Stimulated activated CD8-positive, alpha-beta memory T cell treated with anti-CD3 and anti-CD28 coated beads, Interleukin-4, amount 100 ng/mL, for 4 hours (primary cell): ENCODE data around the gene NEURL1.
"Not testable (repeated sequence)": the region's sequence is repeated elsewhere in the genome, so short reads cannot be mapped to it uniquely, and the experiment has no call there.

Experiments
- DNase-seq, 2 donors: peaks; one replicate each; pipeline ENCODE4 v3.0.0-alpha.2; 2020; ENCODE audit warnings: low read depth in 2 of 2, low spot score in 1 of 2

The NEURL1 gene

DNA sequence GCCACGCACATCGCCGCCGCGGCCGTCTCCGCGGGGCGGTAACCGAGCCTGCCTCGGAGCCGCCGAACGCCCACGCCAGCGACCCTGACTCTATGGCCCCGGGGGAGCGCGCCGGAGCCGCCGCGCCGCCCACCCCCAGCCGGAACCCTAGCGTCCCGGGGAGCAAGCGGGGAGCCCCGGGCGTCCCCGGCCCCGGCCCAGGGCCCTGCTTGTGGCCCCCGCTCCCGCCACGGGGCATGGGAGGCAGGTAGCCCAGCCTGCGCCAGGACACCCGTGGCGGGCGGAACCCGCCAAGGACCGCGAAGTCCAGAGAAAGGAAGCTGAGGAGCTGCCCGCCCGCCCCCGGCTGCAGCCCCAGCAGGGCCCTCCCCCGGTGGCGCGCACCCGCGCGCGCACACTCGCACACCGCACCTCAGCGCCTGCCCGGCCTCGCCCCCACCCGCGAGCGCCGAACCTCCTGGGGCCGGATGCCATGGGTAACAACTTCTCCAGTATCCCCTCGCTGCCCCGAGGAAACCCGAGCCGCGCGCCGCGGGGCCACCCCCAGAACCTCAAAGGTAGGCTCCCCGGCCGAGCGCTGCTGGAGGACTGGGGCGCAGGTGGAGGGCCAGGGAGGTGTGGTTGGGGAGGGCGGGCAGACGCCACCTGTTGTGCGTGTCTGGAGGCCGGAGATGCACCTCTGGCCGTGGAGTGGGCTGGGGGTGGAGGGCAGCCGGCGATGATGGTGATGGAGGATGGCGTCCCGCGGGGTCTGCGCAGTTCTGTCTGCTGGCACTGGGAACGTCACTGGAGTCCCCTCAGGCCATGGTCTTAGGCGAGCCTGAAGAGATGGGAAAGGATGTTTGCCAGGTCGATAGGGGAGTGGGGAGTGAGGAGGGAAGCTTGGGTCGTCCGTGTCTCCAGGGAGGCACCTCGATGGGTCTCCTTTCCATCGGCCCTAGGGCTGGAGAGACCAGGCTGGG, 692 bp downstream of the NEURL1 start:
- no peak for DNase-seq

DNA sequence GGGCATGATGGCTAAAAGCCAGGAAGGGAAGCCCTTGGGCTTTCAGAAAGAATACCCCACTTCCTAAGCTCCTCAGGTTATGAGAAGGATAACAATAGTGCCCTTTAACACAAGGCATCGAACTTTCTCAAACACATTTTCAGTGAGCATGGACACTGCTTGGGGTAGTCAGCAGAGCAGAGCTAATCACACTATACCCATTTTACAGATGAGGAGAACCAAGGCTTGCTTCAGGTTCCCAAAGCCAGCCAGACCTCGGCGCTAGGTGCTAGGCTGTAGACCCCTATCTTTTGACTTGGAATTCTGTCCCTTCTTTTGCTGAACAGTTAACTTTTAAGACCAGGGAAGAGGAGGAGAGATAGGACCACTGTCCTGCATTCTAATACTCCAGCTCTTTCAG, 1.8 kb downstream of the NEURL1 start:
- DNase-seq: no peak

DNA sequence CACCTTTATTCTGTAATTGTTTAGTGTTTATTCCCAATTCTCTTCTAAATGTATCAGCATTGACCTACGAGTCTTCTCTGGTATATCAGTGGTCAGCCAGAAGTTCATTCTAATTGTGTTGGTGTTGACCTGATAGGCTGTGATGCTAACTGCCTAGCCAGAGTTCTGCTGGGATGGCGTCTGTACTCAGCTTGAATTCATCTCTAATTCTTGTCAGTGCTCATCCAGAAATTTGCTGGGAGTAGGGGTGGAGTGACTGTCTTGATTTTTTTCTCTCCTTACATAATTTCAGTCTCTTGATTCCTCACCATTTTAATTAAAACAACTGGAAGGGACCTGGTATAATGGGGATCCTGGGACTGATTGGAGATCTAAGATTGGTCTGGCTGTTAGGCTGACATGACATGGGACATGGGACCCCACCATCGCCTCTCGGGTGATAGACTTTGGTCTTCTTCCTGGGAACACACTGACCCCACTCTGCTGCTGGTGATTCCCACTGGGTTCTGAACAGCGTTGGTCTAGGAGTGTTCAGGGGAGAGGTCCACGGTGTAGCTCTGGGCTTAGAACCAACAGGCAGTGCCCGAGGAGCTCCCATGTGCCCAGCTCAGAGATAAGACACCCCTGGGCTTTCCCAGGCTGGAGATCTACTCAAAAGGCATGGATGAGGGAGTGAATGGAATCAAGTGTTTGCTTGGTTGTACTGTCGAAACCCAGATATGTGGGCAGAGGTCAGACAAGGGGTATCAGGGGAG, 3.8 kb downstream of the NEURL1 start:
- no peak for DNase-seq

DNA sequence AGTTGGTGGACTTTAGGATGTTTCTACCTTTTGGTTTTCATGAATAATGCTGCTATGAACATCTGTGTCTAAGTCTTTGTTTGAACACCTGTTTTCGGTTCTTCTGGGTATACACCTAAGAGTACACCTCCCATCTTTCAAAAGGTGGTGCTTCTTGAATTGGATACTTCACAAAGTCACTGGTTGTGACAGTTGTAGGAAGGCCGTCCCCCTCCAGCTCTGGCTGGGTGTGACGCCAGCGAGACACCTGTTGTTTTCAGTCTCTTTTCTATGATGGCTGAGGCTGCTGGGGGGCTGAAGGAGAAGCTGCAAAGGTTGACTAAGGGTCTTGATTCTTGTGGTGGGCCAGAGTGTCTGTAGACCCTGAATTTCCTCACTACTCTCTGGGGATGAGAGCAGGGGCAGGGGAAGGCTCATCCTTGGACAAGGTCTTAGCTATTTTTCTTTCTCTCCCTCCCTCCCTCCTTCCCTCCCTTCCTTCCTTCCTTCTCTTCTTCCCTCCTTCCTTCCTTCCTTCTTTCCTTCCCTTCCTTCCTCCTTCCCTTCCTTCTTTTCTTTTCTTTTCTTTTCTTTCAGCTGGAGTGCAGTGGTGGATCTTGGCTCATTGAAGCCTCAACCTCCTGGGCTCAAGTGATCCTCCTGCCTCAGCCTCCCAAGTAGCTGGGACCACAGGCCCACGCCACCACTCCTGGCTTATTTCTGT, 5.6 kb downstream of the NEURL1 start:
- DNase-seq: no peak

DNA sequence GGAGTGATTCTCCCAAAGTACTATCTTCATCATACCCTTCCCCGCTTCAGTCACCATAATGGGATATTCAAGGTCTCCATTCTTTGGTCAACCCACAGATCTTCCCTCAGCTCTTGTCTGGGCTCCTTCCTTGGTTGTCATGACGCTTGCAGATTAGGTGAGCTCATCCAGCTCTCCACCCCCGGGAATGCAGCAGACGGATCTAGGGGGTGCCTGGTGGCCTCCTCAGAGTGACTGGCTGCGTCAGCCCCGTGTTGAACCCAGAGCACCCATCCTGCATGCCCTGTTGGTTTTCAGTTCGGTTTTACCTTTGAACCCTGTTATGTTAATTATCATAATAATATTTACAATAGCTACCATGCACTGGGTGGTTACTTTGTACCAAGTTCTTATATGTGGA, 6.4 kb downstream of the NEURL1 start:
- DNase-seq: no peak

DNA sequence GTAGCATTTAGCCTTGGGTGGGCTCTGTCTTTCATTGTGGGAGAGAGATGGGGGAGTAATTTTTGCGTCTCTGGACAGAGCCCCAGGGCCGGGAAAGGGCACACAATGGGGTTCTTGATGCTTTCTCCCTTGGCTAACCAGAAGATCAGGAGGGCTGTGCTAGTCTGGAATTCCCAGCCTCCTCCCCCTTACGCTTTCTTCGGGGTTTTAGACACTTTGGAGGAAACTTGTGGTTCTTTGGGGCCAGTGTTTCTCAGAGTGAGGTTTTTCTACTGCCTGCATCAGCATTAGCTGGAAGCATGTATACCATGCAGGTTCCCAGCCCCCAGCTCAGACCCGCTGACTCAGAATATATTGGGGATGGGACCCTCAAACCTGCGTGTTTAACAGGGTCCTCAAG, 7.0 kb downstream of the NEURL1 start:
- DNase-seq: no peak

DNA sequence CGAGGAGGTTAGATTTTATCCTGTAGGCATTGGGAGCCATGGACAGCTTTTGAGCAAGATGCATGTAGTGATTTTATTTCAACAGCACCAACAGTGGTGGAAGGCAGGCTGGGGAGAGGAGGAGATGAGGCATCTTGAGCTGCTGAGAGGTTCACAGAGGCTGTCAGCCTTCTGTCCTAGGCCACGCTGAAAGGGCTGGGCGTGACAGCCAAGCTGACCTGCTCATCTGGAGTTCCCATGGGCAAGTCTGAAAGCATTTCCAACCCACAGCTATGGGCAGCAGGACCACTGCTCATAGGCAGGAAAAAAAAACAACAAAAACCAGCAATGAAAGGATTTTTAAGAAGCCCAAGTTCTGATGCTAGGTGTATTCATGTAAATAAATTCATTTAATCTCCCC, 7.7 kb downstream of the NEURL1 start:
- DNase-seq: no peak

DNA sequence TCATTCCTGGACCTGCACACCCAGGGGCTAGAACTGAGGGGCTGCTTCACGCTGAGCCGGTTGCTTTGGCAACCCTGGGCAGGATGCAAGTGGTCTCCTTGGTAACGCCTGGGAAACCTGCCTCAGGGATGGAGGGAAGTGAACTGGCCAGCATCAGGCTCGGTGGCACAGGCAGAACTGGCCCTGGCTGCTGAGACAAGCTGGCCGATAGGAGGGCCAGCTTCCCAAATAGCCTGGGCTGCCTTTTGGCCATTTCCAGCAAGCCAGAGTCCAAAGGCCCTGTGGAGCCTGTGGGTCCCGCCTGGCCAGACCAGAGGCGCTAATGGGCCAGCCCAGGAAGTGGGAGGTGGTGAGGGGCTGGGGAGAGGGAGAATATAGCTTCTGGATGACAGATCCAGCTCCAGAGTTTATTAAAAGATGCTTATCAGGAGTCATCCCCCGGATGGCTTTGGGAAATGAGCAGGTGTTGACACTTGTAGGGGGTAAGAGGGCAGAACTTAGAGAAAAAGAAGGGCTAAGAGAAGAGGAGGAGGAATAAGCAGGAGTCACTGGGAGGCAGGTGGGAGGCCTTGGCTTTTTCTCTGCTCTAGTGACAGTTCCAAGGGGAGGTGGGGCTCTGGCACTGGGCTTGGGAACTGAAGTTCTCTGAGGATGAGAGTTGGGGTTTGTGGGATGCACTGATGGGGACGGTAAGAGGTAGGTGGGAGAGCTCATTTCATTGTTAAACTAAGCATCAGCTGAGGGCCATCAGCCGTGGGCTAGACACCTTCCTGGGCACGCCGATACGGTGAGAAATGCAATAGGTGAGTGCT, 9.6 kb downstream of the NEURL1 start:
- DNase-seq: no peak

DNA sequence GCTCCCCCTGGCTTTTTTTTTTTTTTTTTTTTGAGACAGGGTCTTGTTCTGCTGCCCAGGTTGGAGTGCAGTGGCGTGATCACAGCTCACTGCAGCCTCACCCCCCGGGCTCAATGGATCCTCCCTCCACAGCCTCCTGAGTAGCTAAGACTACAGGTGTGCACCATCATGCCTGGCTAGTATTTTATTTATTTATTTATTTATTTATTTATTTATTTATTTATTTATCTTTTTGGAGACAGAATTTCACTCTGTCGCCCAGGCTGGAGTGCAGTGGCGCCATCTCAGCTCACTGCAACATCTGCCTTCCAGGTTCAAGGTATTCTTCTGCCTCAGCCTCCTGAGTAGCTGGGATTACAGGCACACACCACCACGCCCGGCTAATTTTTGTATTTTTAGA, 10.3 kb downstream of the NEURL1 start:
- DNase-seq: not testable (repeated sequence)

DNA sequence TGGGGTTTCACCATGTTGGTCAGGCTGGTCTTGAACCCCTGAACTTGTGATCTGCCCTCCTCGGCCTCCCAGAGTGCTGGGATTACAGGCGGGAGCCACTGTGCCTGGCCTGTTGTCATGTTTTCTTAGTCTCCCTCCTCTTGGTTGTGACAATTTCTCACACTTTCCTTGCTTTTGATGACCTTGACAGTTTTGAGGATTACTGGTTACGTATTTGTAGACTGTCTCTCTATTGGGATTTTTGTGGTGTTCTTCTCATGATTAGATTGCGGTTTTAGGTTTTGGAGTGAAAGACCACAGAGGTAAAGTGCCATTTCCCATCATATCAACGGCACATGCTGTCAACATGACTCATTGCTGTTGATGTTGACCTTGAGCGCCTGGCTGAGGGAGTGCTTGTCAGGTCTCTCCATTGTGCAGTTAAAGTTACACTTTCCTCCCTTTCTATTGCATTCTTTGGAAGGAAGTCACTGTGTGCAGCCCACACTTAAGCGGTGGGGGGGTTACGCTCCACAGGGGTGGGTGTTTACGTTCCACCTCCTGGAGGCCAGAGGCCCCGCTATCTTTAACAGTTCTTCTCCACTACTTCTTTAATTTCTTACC, 10.8 kb downstream of the NEURL1 start:
- peak in 1 of 2 donors; percentile 17 for DNase-seq

DNA sequence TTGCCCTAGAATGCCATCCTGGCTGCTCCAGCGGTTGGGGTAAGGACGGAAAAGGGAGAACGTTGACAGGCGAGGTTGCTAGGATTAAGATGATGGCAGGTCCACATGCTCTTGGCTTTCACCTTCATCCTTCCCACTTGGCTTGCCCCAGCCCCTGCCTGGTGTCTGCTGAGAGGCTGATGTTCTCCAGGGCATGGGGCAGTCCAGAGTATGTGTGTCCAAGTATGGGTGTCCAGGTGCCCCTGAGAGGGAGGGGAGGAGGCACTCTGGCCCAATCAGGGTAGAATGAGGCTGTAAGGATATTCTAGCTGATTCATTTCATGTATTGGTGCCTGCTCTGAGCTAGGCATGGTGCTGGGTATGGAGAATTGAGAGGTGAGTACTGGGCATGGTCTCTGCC, 12.6 kb downstream of the NEURL1 start:
- DNase-seq: no peak

DNA sequence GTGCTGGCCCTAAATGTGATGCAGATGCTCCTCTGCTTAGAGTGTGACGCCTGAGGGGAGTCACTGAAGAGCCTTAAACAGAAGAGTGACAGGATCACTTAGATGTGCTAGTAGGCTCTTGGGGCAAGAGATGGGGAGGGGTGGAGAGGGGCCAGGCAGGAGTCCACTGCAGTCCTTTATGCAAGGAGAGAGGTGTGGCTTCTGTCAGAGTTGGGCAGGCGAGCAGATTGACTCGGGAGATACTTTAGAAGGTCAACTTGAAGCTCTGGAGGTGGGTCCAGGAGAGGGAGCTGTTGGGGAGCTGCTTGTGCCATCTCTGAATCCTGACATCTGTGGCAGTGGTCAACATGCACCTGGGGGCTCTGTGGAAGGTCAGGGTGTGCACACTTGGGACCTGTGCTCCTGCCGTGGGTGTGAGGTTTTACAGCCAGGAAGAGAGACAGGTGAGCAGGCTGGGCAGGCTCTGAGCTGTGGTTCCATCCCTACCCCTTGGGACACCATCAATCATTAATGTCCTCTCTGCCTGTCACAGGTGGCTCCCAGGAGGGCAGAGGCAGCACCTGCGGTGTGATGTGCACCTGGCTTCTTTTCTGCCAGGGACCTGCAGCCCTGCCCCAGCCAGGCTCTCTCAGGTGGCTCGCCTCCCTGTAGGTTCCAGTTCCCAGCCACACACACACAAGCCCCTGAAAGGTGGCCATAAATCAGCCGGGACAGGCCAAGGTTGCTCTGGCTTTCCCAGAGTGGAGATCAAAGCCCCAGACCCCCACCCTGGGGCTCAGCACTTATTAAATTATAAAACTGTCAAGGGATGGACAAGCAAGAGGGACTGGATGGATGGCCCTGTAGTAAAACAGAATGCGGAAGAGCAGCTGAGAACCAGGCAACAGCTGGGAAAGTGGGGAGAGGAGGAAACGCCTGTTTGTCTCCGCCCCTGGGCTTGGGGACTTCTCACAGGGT, 14.0 kb downstream of the NEURL1 start:
- no peak for DNase-seq

DNA sequence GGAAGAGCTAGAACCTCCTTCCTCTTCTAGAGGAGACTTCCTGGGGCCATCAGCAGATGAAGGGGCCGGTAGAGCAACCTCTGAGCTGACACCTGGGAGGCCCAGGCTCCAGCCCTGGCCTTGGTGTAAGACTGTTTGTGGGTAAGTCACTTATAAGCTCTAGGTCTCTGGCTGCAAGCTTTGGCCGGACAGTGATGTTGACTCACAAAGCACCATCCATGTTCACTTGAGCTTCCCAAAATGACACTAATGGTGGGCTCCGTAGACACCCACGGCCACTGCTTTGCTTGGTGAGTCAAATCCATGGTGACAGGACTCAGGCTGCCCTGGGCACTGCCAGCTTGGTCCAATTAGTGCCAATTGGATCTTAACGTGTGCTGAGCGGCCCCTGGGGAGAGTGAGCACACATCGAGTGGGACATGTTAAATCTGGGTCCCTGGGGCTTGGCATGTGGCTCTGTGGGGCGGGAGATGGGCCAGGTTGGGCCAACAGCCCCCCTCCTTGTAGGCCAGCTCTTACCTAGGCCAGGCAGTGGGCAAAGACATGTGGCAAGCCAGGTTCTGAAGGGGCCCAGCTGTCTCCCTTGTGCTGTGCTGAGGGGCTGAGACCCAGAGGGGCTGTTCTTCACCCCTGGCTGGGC, 16.7 kb downstream of the NEURL1 start:
- no peak for DNase-seq

DNA sequence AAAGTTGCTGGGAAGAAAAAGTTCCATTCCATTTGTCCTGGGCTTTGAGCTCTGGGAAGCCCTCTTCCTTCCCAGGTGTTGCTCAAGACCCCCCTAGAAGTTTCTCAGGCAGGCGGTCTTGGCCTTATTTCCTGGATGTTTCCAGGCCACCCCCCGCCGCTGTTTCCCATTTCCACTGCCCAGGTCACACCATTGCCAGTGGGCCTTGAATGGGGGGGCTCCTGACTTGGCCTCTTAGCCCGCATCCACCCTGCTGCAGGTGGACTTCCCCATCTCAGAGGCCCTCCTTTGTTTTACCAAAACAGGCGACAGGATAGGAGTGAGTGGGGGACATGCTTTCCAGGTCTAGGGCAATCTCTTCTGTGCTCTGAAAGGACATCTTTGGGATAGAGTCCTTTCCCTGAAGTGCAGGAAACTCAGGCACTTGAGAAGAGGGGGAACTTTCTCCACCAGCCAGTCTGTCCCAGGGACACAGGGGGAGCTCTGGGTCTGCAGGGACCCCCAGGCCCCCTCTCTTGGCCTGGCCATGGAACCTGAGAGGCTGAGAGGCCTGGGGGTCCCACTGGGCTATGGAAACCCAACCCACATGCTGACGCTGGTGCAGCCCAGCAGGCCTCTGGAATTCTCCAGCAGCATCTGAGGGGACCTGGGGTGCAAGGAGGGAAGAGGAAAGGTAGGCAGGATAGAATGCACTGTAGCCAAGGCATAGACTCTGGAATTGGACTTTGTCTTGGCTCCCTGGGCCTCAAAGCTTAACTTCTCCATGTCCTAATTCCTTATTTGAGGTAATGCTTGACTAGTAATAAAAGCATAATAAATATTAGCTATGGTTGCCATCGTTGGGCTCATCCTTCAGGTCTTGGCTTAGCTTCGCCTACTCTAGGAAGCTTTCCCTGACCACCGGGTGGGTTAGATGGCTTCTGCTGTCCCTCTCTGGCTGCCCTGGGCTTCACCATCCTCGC, 17.6 kb downstream of the NEURL1 start:
- DNase-seq: no peak

DNA sequence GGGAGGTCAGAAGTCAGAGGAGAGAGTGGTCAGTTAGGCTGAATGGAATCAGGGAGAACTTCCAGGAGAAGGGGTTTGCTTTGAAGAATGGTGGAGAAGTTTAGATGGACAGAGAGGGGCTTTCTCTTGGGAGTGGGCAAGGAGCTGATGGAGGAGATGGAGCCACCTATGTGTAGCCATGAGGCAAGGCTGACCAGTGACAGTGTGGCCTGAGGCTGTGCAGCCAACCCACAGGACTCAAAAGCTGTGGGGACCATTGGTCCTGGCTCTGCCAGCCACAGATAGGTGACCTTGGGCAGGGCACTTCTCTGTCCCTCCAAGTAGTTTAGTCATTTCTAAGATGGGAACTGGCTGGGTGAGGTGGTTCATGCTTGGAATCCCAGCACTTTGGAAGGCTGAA, 18.7 kb downstream of the NEURL1 start:
- DNase-seq: no peak

DNA sequence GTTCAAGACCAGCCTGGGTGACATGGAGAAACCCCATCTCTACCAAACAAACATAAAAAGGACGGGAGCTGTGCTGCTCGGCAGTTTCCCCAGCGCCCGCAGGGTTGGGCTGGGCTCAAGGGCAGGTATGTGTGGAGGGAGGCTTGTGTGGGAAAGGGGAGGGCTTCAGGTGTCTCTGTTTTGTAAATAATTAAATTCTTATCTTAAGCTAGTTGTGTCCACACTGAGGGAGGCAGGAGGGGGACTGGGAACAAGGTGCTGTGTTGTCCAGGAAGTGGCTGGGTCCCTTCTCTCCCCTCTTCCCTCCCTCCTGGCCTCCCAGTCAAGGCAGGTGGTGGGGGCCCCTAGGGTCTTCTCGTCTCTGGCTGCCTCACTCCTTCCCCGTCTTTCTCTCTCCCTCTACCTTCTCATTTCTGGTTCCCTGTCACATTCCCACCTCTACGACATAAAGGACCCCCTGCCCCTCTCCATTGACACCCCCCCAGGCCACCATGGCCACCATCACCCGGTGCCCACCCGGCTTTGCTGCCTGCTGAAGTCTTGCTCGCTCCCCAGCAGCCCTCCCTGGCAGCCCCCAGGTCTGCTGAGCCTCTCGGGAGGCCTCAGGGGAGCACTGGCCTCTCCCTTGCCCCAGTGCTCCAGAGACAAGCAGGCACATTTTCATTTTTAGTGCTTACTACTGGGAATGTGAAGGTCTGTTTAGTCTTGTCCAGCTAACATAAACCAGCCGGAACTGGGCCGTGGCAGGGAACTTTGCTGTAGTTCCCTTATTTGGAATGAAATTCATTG, 19.3 kb downstream of the NEURL1 start:
- no peak for DNase-seq
